IPS DF 4.7 (cell line): ENCODE measurements around the gene RYR2.
"Not testable (repeated sequence)": the region's sequence is repeated elsewhere in the genome, so short reads cannot be mapped to it uniquely, and the experiment has no call there.

Experiments
- DNase-seq: peaks from one replicate; pipeline ENCODE4 v3.0.0-alpha.2; 2013; ENCODE audit warnings: low spot score; ENCODE audit errors: extremely low read depth

The RYR2 gene

GRCh38 chr1:237542525-237543418 is 500.8 kb downstream of the RYR2 start:
- DNase-seq, result no peak

GRCh38 chr1:237553078-237553477 is 511.1 kb downstream of the RYR2 start:
- no peak for DNase-seq

GRCh38 chr1:237556911-237557310 is 514.9 kb downstream of the RYR2 start:
- DNase-seq, result no peak

- DNase-seq, result peak; percentile 75
Observed at GRCh38 chr1:237562242-237562823, 520.3 kb downstream of the RYR2 start.

- DNase-seq, result no peak
Observed at GRCh38 chr1:237565236-237565635, 523.3 kb downstream of the RYR2 start.

- DNase-seq, result no peak
Observed at GRCh38 chr1:237566581-237566980, 524.6 kb downstream of the RYR2 start.

GRCh38 chr1:237568955-237569354 is 527.0 kb downstream of the RYR2 start:
- DNase-seq, result no peak

- DNase-seq, result no peak
Observed at GRCh38 chr1:237570530-237570929, 528.5 kb downstream of the RYR2 start.

- DNase-seq, result no peak
Observed at GRCh38 chr1:237574536-237574935, 532.6 kb downstream of the RYR2 start.

GRCh38 chr1:237578540-237578939 is 536.6 kb downstream of the RYR2 start:
- no peak for DNase-seq

- DNase-seq, result no peak
Observed at GRCh38 chr1:237580726-237581125, 538.7 kb downstream of the RYR2 start.

GRCh38 chr1:237583270-237583669 is 541.3 kb downstream of the RYR2 start:
- no peak for DNase-seq

- no peak for DNase-seq
Observed at GRCh38 chr1:237583756-237584155, 541.8 kb downstream of the RYR2 start.

- no peak for DNase-seq
Observed at GRCh38 chr1:237590386-237590785, 548.4 kb downstream of the RYR2 start.

GRCh38 chr1:237591353-237591752 is 549.4 kb downstream of the RYR2 start:
- no peak for DNase-seq

GRCh38 chr1:237603036-237603568 is 561.1 kb downstream of the RYR2 start:
- DNase-seq, result not testable (repeated sequence)

GRCh38 chr1:237608433-237608832 is 566.4 kb downstream of the RYR2 start:
- no peak for DNase-seq

- no peak for DNase-seq
Observed at GRCh38 chr1:237610157-237610556, 568.2 kb downstream of the RYR2 start.

- DNase-seq, result no peak
Observed at GRCh38 chr1:237613984-237614383, 572.0 kb downstream of the RYR2 start.

GRCh38 chr1:237619553-237619952 is 577.6 kb downstream of the RYR2 start:
- no peak for DNase-seq

GRCh38 chr1:237634922-237635321 is 592.9 kb downstream of the RYR2 start:
- DNase-seq, result no peak

- no peak for DNase-seq
Observed at GRCh38 chr1:237638555-237638954, 596.6 kb downstream of the RYR2 start.
